ENCODE results near the gene TMEM54. TPM values are rescaled to one million over a fixed set of nuclear protein-coding genes. Genes with fewer than 3 reads are reported as not detected.
A peak's percentile ranks its signal among the peaks of the same experiment; 100 is the strongest.

TMEM54 gene
- total and polyA plus RNA-seq, 10 of the 15 experiments (the other 5 are each of a cell fraction or from before 2014, with no cell fraction given), result 0.07 to 0.94 (median 0.56) TPM; not detected in 1

DNA sequence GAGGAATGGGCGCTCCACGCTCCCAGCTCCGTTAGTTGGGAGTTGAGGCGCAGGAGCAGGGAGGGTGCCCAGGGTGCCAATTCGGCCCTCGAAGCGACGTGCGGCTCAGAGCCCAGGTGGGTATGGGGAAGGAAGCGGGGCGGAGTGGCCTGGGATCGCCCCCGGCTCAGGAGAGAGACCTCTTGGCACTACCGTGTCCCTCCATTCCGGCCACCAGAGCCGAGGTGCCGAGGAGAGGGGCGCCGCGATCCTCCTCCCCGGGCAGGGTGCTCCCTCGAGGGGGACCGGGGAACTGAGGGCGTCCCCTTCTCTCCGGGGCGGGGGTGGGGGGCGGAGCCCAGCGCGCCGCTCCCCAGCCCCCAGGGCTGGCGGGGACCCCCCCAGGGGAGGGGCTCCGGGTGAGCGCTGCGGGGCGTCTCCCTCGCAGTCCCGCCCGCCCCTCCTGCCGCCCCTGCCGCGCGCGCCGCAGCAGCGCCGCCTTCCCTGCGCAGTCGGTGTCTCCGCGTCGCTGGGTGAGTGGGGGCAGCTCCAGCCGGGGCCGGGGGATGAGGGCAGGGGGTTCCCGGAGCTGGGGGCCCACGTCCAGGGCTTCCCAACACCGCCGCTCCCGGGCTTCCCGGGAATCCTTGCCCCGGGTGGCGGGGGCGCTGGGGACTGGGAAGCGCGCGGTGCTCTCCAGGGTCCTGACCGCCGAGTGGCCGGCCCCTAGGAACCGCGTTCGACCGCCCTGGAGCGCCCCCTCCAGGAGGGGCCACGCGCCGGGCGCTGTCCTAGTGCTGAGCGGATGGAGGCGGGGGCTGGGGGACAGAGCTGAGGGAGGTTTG, 15.0 kb downstream of the TMEM54 start, which contains the start of gene HPCA:
TSS of gene HPCA (plus strand) at position 488 of the 824 bp plus-strand sequence. CDS start 2,408 bp downstream, outside the sequence.
- RAD21 ChIA-PET (ENCODE audit: unreplicated experiment), result no interaction called here
- Histone ChIP-seq H3K4me3 (no peak within 1 kb of the TSS), H3K27me3 (replicated peaks in 1 of 2; ENCODE audit: control insufficient read depth in 2 of 2, insufficient read depth in 2 of 2, low read length in 1 of 2) (peaks cover 3 to 6% of the 10 kb centered on the region in 2 experiments; a peak in 3 of 4 replicates), H3K9me3 (replicated peaks; ENCODE audit: control insufficient read depth, insufficient read depth, low read length) (no peaks in the 10 kb centered on the region), H3K27ac (ENCODE audit: control insufficient read depth, insufficient read depth) (no peak within 1 kb of the TSS), H3K4me1 (ENCODE audit: control insufficient read depth, insufficient read depth, low read length) (no peaks in the 10 kb centered on the region), H3K36me3 (ENCODE audit: control insufficient read depth in 2 of 2, insufficient read depth in 2 of 2, low read length in 1 of 2) (no peaks in the 10 kb centered on the region), H3K9ac (ENCODE audit: control insufficient read depth, insufficient read depth, low read length) (no peak within 1 kb of the TSS), H4K20me1 (ENCODE audit: control insufficient read depth, insufficient read depth) (no peaks in the 10 kb centered on the region), H2AFZ (ENCODE audit: control insufficient read depth, low read depth, low read length) (no peak within 1 kb of the TSS), H3K4me2 (ENCODE audit: control insufficient read depth, insufficient read depth) (no peak within 1 kb of the TSS), H3K79me2 (ENCODE audit: control insufficient read depth, insufficient read depth, low read length) (no peaks in the 10 kb centered on the region)
- ATAC-seq, result peak; percentile 73
- no peak for FAIRE-seq
- intact Hi-C loops (cut with micrococcal nuclease; ENCODE audit: unreplicated experiment), result no loop called here
- POLR2A ChIA-PET, result no interaction called here
- BruUV-seq (replicated peaks), result no TSS peak
- WGBS (ENCODE audit: insufficient coverage, insufficient replicate concordance, low lambda C conversion rate, missing lambda C conversion rate), result 9% methylated on average over 44 of the region's 79 CpGs
- CTCF ChIA-PET, result interaction anchor here (2.1 kb wide), 1 partner anchor 10 kb away, joined by 7 read pairs; no protein-coding TSS in a partner anchor
- SMC1A ChIA-PET (ENCODE audit: uncharacterized antibody, unreplicated experiment), result no interaction called here
- DNase-seq (ENCODE audit: low read depth, low spot score), result no peak
- in situ Hi-C loops (cut with MboI), result no loop called here
- TF ChIP-seq NFIC (IDR thresholded peaks at IDR 0.05; ENCODE audit: low read depth, low read length) (no peak), ESRRA (IDR thresholded peaks at IDR 0.05; ENCODE audit: low read length) (no peak), BCL11A (IDR thresholded peaks at IDR 0.05; ENCODE audit: low read depth, low read length) (no peak), SIN3A (IDR thresholded peaks at IDR 0.05; ENCODE audit: low read depth, low read length) (0 out of 2 replicates have a peak, but pooled peaks have one; percentile 36), RUNX3 (IDR thresholded peaks at IDR 0.05; ENCODE audit: low read length) (no peak), STAT1 (conservative IDR thresholded peaks at IDR 0.05) (no peak), CREM (IDR thresholded peaks at IDR 0.05; ENCODE audit: low read depth) (no peak), NFXL1 (IDR thresholded peaks at IDR 0.05; ENCODE audit: borderline replicate concordance) (no peak), RBBP5 (conservative IDR thresholded peaks at IDR 0.05) (no peak)
- TF ChIP-seq, protein P1, sequence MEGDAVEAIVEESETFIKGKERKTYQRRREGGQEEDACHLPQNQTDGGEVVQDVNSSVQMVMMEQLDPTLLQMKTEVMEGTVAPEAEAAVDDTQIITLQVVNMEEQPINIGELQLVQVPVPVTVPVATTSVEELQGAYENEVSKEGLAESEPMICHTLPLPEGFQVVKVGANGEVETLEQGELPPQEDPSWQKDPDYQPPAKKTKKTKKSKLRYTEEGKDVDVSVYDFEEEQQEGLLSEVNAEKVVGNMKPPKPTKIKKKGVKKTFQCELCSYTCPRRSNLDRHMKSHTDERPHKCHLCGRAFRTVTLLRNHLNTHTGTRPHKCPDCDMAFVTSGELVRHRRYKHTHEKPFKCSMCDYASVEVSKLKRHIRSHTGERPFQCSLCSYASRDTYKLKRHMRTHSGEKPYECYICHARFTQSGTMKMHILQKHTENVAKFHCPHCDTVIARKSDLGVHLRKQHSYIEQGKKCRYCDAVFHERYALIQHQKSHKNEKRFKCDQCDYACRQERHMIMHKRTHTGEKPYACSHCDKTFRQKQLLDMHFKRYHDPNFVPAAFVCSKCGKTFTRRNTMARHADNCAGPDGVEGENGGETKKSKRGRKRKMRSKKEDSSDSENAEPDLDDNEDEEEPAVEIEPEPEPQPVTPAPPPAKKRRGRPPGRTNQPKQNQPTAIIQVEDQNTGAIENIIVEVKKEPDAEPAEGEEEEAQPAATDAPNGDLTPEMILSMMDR (IDR thresholded peaks at IDR 0.05 in 2 of 3, conservative IDR thresholded peaks at IDR 0.05 in 1 of 3; ENCODE audit: control insufficient read depth in 2 of 3, extremely low read depth in 1 of 3, insufficient read depth in 1 of 3, low read depth in 3 of 3, low read length in 3 of 3), result peak; percentile 16 to 36 (median 29); a peak in 3 of 6 replicates
- TF ChIP-seq, protein P2, sequence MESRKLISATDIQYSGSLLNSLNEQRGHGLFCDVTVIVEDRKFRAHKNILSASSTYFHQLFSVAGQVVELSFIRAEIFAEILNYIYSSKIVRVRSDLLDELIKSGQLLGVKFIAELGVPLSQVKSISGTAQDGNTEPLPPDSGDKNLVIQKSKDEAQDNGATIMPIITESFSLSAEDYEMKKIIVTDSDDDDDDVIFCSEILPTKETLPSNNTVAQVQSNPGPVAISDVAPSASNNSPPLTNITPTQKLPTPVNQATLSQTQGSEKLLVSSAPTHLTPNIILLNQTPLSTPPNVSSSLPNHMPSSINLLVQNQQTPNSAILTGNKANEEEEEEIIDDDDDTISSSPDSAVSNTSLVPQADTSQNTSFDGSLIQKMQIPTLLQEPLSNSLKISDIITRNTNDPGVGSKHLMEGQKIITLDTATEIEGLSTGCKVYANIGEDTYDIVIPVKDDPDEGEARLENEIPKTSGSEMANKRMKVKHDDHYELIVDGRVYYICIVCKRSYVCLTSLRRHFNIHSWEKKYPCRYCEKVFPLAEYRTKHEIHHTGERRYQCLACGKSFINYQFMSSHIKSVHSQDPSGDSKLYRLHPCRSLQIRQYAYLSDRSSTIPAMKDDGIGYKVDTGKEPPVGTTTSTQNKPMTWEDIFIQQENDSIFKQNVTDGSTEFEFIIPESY (IDR thresholded peaks at IDR 0.05), result peak; percentile 58; the same call in 1 of the 2 replicates
- TF ChIP-seq, protein P3, sequence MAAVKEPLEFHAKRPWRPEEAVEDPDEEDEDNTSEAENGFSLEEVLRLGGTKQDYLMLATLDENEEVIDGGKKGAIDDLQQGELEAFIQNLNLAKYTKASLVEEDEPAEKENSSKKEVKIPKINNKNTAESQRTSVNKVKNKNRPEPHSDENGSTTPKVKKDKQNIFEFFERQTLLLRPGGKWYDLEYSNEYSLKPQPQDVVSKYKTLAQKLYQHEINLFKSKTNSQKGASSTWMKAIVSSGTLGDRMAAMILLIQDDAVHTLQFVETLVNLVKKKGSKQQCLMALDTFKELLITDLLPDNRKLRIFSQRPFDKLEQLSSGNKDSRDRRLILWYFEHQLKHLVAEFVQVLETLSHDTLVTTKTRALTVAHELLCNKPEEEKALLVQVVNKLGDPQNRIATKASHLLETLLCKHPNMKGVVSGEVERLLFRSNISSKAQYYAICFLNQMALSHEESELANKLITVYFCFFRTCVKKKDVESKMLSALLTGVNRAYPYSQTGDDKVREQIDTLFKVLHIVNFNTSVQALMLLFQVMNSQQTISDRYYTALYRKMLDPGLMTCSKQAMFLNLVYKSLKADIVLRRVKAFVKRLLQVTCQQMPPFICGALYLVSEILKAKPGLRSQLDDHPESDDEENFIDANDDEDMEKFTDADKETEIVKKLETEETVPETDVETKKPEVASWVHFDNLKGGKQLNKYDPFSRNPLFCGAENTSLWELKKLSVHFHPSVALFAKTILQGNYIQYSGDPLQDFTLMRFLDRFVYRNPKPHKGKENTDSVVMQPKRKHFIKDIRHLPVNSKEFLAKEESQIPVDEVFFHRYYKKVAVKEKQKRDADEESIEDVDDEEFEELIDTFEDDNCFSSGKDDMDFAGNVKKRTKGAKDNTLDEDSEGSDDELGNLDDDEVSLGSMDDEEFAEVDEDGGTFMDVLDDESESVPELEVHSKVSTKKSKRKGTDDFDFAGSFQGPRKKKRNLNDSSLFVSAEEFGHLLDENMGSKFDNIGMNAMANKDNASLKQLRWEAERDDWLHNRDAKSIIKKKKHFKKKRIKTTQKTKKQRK (IDR thresholded peaks at IDR 0.05; ENCODE audit: low read depth, low read length), result no peak
- TF ChIP-seq, protein P4, sequence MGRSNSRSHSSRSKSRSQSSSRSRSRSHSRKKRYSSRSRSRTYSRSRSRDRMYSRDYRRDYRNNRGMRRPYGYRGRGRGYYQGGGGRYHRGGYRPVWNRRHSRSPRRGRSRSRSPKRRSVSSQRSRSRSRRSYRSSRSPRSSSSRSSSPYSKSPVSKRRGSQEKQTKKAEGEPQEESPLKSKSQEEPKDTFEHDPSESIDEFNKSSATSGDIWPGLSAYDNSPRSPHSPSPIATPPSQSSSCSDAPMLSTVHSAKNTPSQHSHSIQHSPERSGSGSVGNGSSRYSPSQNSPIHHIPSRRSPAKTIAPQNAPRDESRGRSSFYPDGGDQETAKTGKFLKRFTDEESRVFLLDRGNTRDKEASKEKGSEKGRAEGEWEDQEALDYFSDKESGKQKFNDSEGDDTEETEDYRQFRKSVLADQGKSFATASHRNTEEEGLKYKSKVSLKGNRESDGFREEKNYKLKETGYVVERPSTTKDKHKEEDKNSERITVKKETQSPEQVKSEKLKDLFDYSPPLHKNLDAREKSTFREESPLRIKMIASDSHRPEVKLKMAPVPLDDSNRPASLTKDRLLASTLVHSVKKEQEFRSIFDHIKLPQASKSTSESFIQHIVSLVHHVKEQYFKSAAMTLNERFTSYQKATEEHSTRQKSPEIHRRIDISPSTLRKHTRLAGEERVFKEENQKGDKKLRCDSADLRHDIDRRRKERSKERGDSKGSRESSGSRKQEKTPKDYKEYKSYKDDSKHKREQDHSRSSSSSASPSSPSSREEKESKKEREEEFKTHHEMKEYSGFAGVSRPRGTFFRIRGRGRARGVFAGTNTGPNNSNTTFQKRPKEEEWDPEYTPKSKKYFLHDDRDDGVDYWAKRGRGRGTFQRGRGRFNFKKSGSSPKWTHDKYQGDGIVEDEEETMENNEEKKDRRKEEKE (IDR thresholded peaks at IDR 0.05), result no peak

Measured in GM12878 (cell line).